ENCODE measurements around the gene PRDX5. TPM values are rescaled to one million over a fixed set of nuclear protein-coding genes. Genes with fewer than 3 reads are reported as not detected.

PRDX5 gene
- 254 and 276 TPM in 2 replicates for total RNA-seq (2014; rRNA removed; shearing (Covaris generic))

DNA sequence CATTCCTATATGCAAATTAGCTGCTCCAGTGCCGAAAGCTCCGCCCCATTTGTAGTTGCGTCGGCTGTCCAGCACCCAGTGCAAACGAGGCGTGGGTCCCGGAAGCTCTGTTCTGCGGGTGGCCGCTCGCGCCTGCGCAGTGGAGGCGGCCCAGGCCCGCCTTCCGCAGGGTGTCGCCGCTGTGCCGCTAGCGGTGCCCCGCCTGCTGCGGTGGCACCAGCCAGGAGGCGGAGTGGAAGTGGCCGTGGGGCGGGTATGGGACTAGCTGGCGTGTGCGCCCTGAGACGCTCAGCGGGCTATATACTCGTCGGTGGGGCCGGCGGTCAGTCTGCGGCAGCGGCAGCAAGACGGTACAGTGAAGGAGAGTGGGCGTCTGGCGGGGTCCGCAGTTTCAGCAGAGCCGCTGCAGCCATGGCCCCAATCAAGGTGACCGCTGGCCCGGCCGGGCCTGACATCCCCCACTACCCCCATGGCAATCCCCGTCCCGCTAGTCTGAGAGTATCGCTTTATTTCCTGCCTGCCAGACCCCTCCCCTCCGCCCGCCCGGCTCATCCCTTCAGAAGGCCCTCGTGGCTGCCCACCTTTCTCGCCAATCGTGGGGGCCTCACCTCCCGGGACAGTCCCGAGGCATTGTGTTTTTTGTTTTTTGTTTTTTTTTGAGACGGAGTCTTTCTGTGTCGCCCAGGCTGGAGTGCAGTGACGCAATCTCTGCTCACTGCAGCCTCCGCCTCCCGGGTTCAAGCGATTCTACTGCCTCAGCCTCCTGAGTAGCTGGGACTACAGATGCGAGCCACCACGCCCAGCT lies at the start of gene PRDX5:
TSS of gene PRDX5 (plus strand) at position 161 of the 805 bp plus-strand sequence. CDS start at position 256, 95 bp downstream.
- peak; percentile 99 for DNase-seq (ENCODE audit: low spot score)

DNA sequence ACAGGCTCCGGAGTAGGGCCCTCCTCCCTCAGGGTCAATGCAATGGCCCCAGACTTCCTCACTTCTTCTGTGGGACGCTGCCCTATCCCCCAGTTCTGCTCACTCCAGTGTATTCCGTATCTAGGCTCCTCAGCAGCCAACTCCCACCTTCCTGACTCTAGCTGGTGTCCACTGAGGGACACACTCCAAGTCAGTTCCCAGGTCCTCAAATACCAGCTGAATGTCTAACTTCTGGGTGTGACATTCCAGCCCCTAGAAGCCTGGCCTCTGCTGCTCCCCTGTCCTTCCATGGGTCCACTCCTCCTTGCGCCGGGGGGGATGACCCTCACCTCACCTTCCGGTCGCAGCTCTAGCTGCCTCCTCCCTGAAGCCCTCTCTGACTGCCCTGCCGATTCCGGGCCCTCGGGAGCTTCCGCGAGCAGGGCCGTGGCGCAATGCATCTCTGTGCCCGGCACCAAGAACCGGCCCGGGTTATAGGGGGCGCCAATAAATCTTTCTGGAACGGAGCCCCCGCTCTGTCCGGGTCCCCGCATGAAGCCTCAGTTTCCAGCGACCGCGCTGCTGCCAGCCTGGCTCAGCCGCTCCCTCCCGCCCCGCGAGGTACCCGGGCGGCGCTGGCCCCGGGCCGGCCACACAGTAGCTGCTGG lies 48.9 kb upstream of the PRDX5 start:
- DNase-seq (ENCODE audit: low spot score), result peak; percentile 76

DNA sequence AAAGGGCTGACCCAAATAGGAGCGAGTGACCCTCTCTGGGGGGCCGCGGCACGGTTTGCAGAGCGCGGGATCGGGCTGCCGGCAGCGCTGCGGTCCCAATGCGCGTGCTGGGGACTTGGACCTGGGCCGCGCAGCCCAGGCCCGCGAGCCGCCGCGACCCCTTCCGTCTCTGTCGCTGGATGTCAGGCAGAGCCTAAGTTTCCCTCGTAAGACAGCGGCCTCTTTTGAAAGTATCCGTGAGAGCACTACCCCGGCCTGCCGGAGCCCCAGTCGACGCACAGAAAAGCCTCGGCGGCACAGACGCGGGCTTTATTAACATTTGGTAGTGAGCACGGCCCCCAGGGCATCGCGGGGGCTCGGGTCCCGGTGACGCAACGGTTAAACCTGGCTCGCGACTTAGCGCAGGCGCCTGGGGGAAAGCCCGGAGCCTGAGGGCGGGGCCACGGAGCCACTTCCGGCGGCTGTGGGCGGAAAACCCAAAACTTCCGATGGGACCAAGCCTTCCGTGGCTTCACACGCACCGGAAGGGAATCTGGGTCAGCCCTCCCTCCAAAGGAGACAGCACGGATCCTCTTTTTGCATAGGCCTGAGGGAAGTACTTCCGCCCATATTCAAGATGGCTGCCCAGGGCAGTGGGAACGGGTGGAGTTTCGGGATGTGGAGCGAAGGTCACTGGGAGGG lies 48.2 kb upstream of the PRDX5 start:
- peak; percentile 99 for DNase-seq (ENCODE audit: low spot score)

- no peak for DNase-seq (ENCODE audit: low spot score)
Observed at GRCh38 chr11:64275031-64275800, 42.7 kb upstream of the PRDX5 start.

GRCh38 chr11:64275841-64276240 lies 42.1 kb upstream of the PRDX5 start:
- no peak for DNase-seq (ENCODE audit: low spot score)

- no peak for DNase-seq (ENCODE audit: low spot score)
Observed at GRCh38 chr11:64276653-64277431, 41.1 kb upstream of the PRDX5 start.

DNA sequence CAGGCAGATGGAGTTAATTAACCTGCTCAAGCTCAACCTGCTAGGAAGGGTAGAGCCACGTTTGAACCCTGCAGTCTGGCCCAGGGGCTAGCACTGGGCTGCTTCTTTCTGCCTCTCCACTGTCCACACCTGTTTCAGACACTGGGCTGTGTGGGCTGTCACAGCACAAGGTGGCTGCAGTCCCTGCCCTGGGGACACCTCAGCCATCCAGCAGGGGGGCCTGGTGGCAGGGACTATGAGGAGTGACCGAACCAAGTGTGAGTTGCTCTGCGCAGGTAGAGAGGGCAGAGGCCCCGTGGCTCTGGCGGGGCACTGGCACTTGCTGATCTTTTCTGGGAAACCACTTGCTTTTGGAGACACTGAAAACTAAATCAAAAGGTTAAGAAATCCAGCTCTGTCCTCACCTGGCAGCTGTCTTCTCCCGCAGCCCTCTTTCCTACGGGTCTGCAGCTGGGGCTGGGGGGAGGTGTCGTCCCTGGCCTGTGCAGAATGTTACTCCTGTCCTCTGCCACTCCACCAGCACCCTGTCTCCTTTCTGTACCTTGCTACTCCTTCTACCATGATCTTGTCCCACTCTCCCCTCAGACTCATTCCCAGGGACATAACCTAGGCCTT lies 39.2 kb upstream of the PRDX5 start:
- no peak for DNase-seq (ENCODE audit: low spot score)

- DNase-seq (ENCODE audit: low spot score), result no peak
Observed at GRCh38 chr11:64281957-64282770, 35.8 kb upstream of the PRDX5 start.

- no peak for DNase-seq (ENCODE audit: low spot score)
Observed at GRCh38 chr11:64283092-64283491, 34.8 kb upstream of the PRDX5 start.

GRCh38 chr11:64284048-64284961 lies 33.6 kb upstream of the PRDX5 start, which contains the start of gene BAD:
Gene BAD, minus strand, starts transcription at chr11:64284665. Its CDS starts 297 bp downstream, at chr11:64284368.
- peak; percentile 97 for DNase-seq (ENCODE audit: low spot score)

GRCh38 chr11:64284962-64285884 lies 32.7 kb upstream of the PRDX5 start, which contains the start of gene GPR137:
Gene GPR137, plus strand, starts transcription at chr11:64285848. Its CDS starts 677 bp downstream, at chr11:64286525.
- DNase-seq (ENCODE audit: low spot score), result peak; percentile 85

DNA sequence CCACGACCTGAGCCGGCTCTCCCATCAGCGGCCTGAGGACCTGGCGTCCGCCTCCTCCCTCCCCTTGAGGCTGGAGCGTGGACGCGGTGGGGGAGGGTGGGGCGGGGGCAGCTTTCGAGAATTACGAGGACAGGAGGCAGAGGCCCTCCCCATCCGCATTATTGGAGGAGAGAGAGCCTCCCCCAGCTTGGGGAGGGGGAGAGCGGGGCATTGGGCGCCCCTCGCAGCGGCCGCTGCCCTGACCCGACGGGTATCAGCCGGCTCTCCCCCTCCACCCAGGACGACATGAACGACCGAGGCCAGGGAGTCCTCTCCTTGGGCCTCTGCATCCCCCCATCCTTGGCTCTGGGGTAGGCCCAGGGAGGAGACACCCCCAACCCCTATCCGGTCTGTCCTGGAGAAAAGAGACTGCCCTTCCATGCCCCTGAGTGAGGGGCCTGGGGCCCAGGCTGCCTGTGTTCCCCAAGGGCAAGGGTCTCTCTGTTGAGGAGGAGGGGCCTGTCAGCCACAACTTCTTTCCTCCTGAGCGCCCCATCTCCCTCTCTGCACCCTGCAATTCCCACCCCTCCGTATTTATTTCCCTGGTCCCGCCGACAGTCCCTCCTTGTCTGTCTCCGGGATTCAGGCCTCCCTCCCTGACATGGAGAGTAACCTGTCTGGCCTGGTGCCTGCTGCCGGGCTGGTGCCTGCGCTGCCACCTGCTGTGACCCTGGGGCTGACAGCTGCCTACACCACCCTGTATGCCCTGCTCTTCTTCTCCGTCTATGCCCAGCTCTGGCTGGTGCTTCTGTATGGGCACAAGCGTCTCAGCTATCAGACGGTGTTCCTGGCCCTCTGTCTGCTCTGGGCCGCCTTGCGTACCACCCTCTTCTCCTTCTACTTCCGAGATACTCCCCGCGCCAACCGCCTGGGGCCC lies 31.8 kb upstream of the PRDX5 start:
- DNase-seq (ENCODE audit: low spot score), result peak; percentile 61

GRCh38 chr11:64286801-64287159 lies 31.1 kb upstream of the PRDX5 start:
- DNase-seq (ENCODE audit: low spot score), result no peak

GRCh38 chr11:64287676-64288352 lies 30.1 kb upstream of the PRDX5 start:
- no peak for DNase-seq (ENCODE audit: low spot score)

GRCh38 chr11:64288353-64288750 lies 29.6 kb upstream of the PRDX5 start:
- DNase-seq (ENCODE audit: low spot score), result no peak
